K562 (cell line): ENCODE results near the gene ITPKB. TPM values are rescaled to one million over a fixed set of nuclear protein-coding genes. Genes with fewer than 3 reads are reported as not detected.

Source experiments
- ATAC-seq: fragments of 200-7000 bp; cut with Tn5 transposase; 3 replicates; pipeline ENCODE4 v1.9.1; 2020; ENCODE audit warnings: moderate library complexity
- BruUV-seq: library from RNA; stranded (reverse); fragments of 400-500 nt; replicated peaks from 2 replicates; lab custom pipeline; 2021; lab: Mats Ljungman, UMichigan
- CTCF ChIA-PET: fragments of 300-600 bp; formaldehyde crosslinking; extraction: SDS; loops from one replicate; lab custom pipeline; 2021; ENCODE audit warnings: low intra/inter-chr PET ratio; lab: Yijun Ruan, JAX
- POLR2A ChIA-PET: fragments of 300-600, 350-650 bp; sonication (Branson Sonifier 250); formaldehyde crosslinking; extraction: SDS; loops from one replicate; lab custom pipeline; 2021; ENCODE audit warnings: antibody characterized with exemption, inconsistent platforms; lab: Yijun Ruan, JAX
- DNase-seq, 4 experiments: peaks; one replicate each; pipeline versions ENCODE4 v3.0.0 to v3.0.0-alpha.2; 2011 to 2018; ENCODE audit warnings: low spot score in 3 of 4, mixed read lengths in 3 of 4; ENCODE audit errors: extremely low read depth in 1 of 4
- FAIRE-seq: peaks from 2 replicates; lab custom pipeline; 2011; peaks lifted over from hg19 to GRCh38; lab: Jason Lieb, UNC
- H2AFZ ChIP-seq: 2 replicates; pipeline ENCODE4 v1.6.0; 2011; ENCODE audit warnings: low read depth, low read length, control low read depth, inconsistent platforms
- H3K27ac ChIP-seq: fragments of 200-600 bp; 3 replicates; pipeline ENCODE4 v1.8.0; 2011; ENCODE audit warnings: low read depth, mild to moderate bottlenecking, control low read depth, inconsistent platforms, low read length, moderate library complexity, mixed read lengths; ENCODE audit errors: extremely low read depth
- H3K27me3 ChIP-seq, 2 experiments: fragments of 300-600 bp in 1 of 2; 2 replicates in 1 of 2; 3 replicates in 1 of 2; pipeline versions ENCODE4 v1.6.0 to v1.8.0; 2011; ENCODE audit warnings: inconsistent platforms in 2 of 2, low read length in 2 of 2, mild to moderate bottlenecking in 1 of 2, mixed read lengths in 1 of 2, moderate library complexity in 1 of 2; ENCODE audit not compliant: control insufficient read depth in 2 of 2, insufficient read depth in 2 of 2
- H3K36me3 ChIP-seq: fragments of 300-600 bp; 3 replicates; pipeline ENCODE4 v1.8.0; 2011; ENCODE audit warnings: mild to moderate bottlenecking, low read length, inconsistent platforms; ENCODE audit not compliant: control insufficient read depth, insufficient read depth
- H3K4me1 ChIP-seq, 2 experiments: fragments of 200-600 bp in 1 of 2; replicated peaks in 1 of 2; 2 replicates in 1 of 2; 3 replicates in 1 of 2; pipeline versions ENCODE4 v1.5.1 to v1.8.0; 2011; ENCODE audit warnings: inconsistent platforms in 2 of 2, low read length in 2 of 2, mild to moderate bottlenecking in 1 of 2, mixed read lengths in 1 of 2, moderate library complexity in 1 of 2; ENCODE audit not compliant: control insufficient read depth in 2 of 2, insufficient read depth in 2 of 2
- H3K4me2 ChIP-seq: 2 replicates; pipeline ENCODE4 v1.6.1; 2011; ENCODE audit warnings: low read length, control low read depth, inconsistent platforms, mixed read lengths; ENCODE audit not compliant: insufficient read depth
- H3K4me3 ChIP-seq: fragments of 200-600 bp; sonication (generic), shearing (Covaris generic); 2 replicates; pipeline ENCODE4 v1.5.1; 2016; ENCODE audit warnings: control low read depth, inconsistent platforms
- H3K79me2 ChIP-seq: fragments of 200-600 bp; 3 replicates; pipeline ENCODE4 v1.8.0; 2011; ENCODE audit warnings: low read length, inconsistent platforms; ENCODE audit not compliant: control insufficient read depth, insufficient read depth
- H3K9ac ChIP-seq, 2 experiments: 2 replicates each; pipeline versions ENCODE4 v1.6.0 to v1.6.1; 2011; ENCODE audit warnings: low read depth in 2 of 2, low read length in 2 of 2, control low read depth in 1 of 2, inconsistent platforms in 1 of 2, mild to moderate bottlenecking in 1 of 2, mixed read lengths in 1 of 2; ENCODE audit not compliant: insufficient read depth in 1 of 2
- H3K9me1 ChIP-seq: one replicate; pipeline ENCODE4 v1.6.0; 2011; ENCODE audit warnings: inconsistent platforms, mild to moderate bottlenecking, low read length, moderate library complexity; ENCODE audit not compliant: control insufficient read depth, insufficient read depth
- H3K9me3 ChIP-seq: replicated peaks from 2 replicates; pipeline ENCODE4 v1.5.1; 2011; ENCODE audit warnings: low read depth, low read length, inconsistent platforms; ENCODE audit not compliant: control insufficient read depth, insufficient read depth
- H4K20me1 ChIP-seq: replicated peaks from 2 replicates; pipeline ENCODE4 v1.6.1; 2011; ENCODE audit warnings: low read length, inconsistent platforms, mixed read lengths; ENCODE audit not compliant: control insufficient read depth, insufficient read depth
- ARID2 ChIP-seq: fragments of 450-650 bp; IDR thresholded peaks from 2 replicates; pipeline ENCODE4 v1.6.1; 2017; ENCODE audit warnings: antibody characterized with exemption, mild to moderate bottlenecking
- ID3 ChIP-seq, 2 experiments: fragments of 250-450 bp in 1 of 2; fragments of 450-650 bp in 1 of 2; sonication (Bioruptor Pico) in 1 of 2; IDR thresholded peaks; 2 replicates each; pipeline versions ENCODE4 v1.6.1 to v1.8.0; 2016 to 2021; ENCODE audit warnings: mild to moderate bottlenecking in 2 of 2, moderate library complexity in 2 of 2, missing compliant biosample characterization in 1 of 2, missing genetic modification characterization in 1 of 2
- L3MBTL2 ChIP-seq: fragments of 450-650 bp; IDR thresholded peaks from 2 replicates; pipeline ENCODE4 v1.6.1; 2016; ENCODE audit warnings: mild to moderate bottlenecking, moderate library complexity
- PHB2 ChIP-seq: fragments of 450-650 bp; IDR thresholded peaks from 2 replicates; pipeline ENCODE4 v1.6.1; 2017; ENCODE audit warnings: low read depth
- POLR2A ChIP-seq: fragments of 450-650 bp; conservative IDR thresholded peaks from 2 replicates; pipeline ENCODE4 v1.6.1; 2016
- PRMT5 ChIP-seq: sonication (generic); formaldehyde crosslinking; IDR thresholded peaks from 2 replicates; pipeline ENCODE4 v1.5.0; 2020; ENCODE audit warnings: missing genetic modification reagents
- TRIM25 ChIP-seq: fragments of 450-650 bp; IDR thresholded peaks from 2 replicates; pipeline ENCODE4 v1.7.0; 2016; ENCODE audit warnings: borderline replicate concordance
- ZC3H11A ChIP-seq: IDR thresholded peaks from 2 replicates; pipeline ENCODE4 v1.6.1; 2012; ENCODE audit warnings: low read depth, low read length, improper control_type of control experiment
- ZNF445 ChIP-seq: fragments of 250-450 bp; sonication (Bioruptor Pico); IDR thresholded peaks from 2 replicates; pipeline ENCODE4 v1.4.0; 2020; ENCODE audit warnings: low read depth, mild to moderate bottlenecking, moderate library complexity
- WGBS: fragments of 100-300 bp; shearing (Covaris generic); methylation state at CpG from one replicate; pipeline ENCODE4 v1.1.6; 2016; ENCODE audit warnings: low coverage, mixed read lengths; ENCODE audit not compliant: insufficient coverage; ENCODE audit errors: missing lambda C conversion rate; 5-methylcytosine and 5-hydroxymethylcytosine counted together
- in situ Hi-C: fragments of 300-500 bp; cut with MboI; formaldehyde crosslinking; loops from 4 replicates; pipeline ENCODE4 v1.15.0; 2018; ENCODE audit warnings: inconsistent platforms, mixed read lengths
- intact Hi-C: fragments of 100-400 bp; cut with micrococcal nuclease; formaldehyde crosslinking; loops from 2 replicates; pipeline ENCODE4 v1.14.2; 2022
- polyA plus RNA-seq, 8 experiments: library from polyadenylated mRNA; depleted of rRNA in 4 of 8; stranded (reverse) in 5 of 8; unstranded in 3 of 8; fragments of >200 nt; fragmentation: Nextera tagmentation in 2 of 8; fragmentation: Illumina TruSeq in 1 of 8; extraction: Ambion mirVana in 2 of 8; extraction: Trizol in 1 of 8; gene quantifications; 2 replicates each; pipeline versions ENCODE4 v1.2.1 to v1.2.3, GENCODE V29; 2011 to 2014; ENCODE audit warnings: inconsistent platforms in 1 of 8, missing spikeins in 1 of 8
- total RNA-seq, 7 experiments: library from RNA; depleted of rRNA in 6 of 7; stranded (reverse); fragments of >200 nt in 6 of 7; fragmentation: Illumina TruSeq in 2 of 7; extraction: Trizol in 2 of 7; gene quantifications; 2 replicates each; pipeline versions ENCODE4 v1.2.1 to v1.2.3, GENCODE V29; 2011 to 2021; ENCODE audit warnings: low replicate concordance in 1 of 7
- TF ChIP-seq, protein P1 (sequence below): fragments of 450-650 bp; formaldehyde crosslinking; IDR thresholded peaks from 2 replicates; pipeline ENCODE4 v1.4.0; 2020; ENCODE audit warnings: mild to moderate bottlenecking, moderate library complexity
- TF ChIP-seq, protein P2 (sequence below): sonication (generic); formaldehyde crosslinking; IDR thresholded peaks from 2 replicates; pipeline ENCODE4 v1.5.0; 2020; ENCODE audit warnings: missing genetic modification reagents

ITPKB gene
- total and polyA plus RNA-seq, 9 of the 15 experiments (the other 6 are each of a cell fraction or from before 2014, with no cell fraction given) = 0.01 to 0.22 TPM; not detected in 7

- Histone ChIP-seq H3K4me2 (no peak overlapping the region), H3K9ac (no peak overlapping the region), H3K4me1 (no peaks in the 10 kb centered on the region; a peak in 1 of 5 replicates), H3K36me3 (no peaks in the 10 kb centered on the region), H3K27ac (no peak overlapping the region), H3K9me1 (no peaks in the 10 kb centered on the region), H2AFZ (no peak overlapping the region), H3K79me2 (no peaks in the 10 kb centered on the region), H3K4me3 (no peak overlapping the region), H3K9me3 (no peaks in the 10 kb centered on the region), H3K27me3 (peaks cover 53 to 77% of the 10 kb centered on the region in 2 experiments), H4K20me1 (peaks cover 4% of the 10 kb centered on the region; the same call in 1 of the 2 replicates)
- ChIA-PET POLR2A (no interaction called here), CTCF (no interaction called here)
- 0% methylated on average over 6 of the region's 6 CpGs for WGBS
- in situ Hi-C loops = no loop called here
- intact Hi-C loops = no loop called here
- BruUV-seq = no TSS peak
- TF ChIP-seq ID3 (CRISPR knock-in tag; IDR thresholded peaks at IDR 0.05) (no peak), ID3 (tag; IDR thresholded peaks at IDR 0.05) (no peak)
- DNase-seq (no peak), ATAC-seq (no peak), FAIRE-seq (no peak)
Observed at GRCh38 chr1:226666164-226666506, 72.9 kb downstream of the ITPKB start.

- no peak overlapping the region for H3K4me3 ChIP-seq
- no peak overlapping the region for H3K27ac ChIP-seq
- no peak for DNase-seq
- intact Hi-C loops (no loop called here), in situ Hi-C loops (no loop called here)
- BruUV-seq = no TSS peak
- ChIA-PET CTCF (no interaction called here), POLR2A (no interaction called here)
- no peaks in the 10 kb centered on the region for H3K79me2 ChIP-seq
- no peak for ATAC-seq
- no peaks in the 10 kb centered on the region; a peak in 1 of 5 replicates for H3K4me1 ChIP-seq
- no peak overlapping the region for H3K9ac ChIP-seq
- H2AFZ ChIP-seq = no peak overlapping the region
- H3K27me3 ChIP-seq = peaks cover 48 to 80% of the 10 kb centered on the region in 2 experiments
- H3K4me2 ChIP-seq = no peak overlapping the region
- H3K36me3 ChIP-seq = no peaks in the 10 kb centered on the region
- no peaks in the 10 kb centered on the region for H3K9me3 ChIP-seq
- peaks cover 4% of the 10 kb centered on the region; the same call in 1 of the 2 replicates for H4K20me1 ChIP-seq
- 3% methylated on average over 17 of the region's 17 CpGs for WGBS
- no peaks in the 10 kb centered on the region for H3K9me1 ChIP-seq
- FAIRE-seq = no peak
- TF ChIP-seq PRMT5 (CRISPR knock-in tag) (no peak), ZNF445 (CRISPR knock-in tag) (no peak), TRIM25 (no peak), ARID2 (no peak), POLR2A (no peak), L3MBTL2 (no peak), PHB2 (no peak), ZC3H11A (no peak)
- TF ChIP-seq, protein P1, sequence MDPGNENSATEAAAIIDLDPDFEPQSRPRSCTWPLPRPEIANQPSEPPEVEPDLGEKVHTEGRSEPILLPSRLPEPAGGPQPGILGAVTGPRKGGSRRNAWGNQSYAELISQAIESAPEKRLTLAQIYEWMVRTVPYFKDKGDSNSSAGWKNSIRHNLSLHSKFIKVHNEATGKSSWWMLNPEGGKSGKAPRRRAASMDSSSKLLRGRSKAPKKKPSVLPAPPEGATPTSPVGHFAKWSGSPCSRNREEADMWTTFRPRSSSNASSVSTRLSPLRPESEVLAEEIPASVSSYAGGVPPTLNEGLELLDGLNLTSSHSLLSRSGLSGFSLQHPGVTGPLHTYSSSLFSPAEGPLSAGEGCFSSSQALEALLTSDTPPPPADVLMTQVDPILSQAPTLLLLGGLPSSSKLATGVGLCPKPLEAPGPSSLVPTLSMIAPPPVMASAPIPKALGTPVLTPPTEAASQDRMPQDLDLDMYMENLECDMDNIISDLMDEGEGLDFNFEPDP (CRISPR knock-in tag) = no peak
- TF ChIP-seq, protein P2, sequence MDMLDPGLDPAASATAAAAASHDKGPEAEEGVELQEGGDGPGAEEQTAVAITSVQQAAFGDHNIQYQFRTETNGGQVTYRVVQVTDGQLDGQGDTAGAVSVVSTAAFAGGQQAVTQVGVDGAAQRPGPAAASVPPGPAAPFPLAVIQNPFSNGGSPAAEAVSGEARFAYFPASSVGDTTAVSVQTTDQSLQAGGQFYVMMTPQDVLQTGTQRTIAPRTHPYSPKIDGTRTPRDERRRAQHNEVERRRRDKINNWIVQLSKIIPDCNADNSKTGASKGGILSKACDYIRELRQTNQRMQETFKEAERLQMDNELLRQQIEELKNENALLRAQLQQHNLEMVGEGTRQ (CRISPR knock-in tag) = no peak
Observed at GRCh38 chr1:226665505-226666163, 73.4 kb downstream of the ITPKB start.
